Stimulated activated CD8-positive, alpha-beta memory T cell treated with anti-CD3 and anti-CD28 coated beads, Interleukin-4, amount 100 ng/mL, for 1 hour (primary cell): ENCODE measurements around the gene GRAMD2B.
"Not testable (repeated sequence)": the region's sequence is repeated elsewhere in the genome, so short reads cannot be mapped to it uniquely, and the experiment has no call there.

Source experiments
- DNase-seq, 2 donors: peaks; one replicate each; pipeline ENCODE4 v3.0.0-alpha.2; 2020; ENCODE audit warnings: low read depth in 2 of 2, low spot score in 1 of 2

GRAMD2B gene

GRCh38 chr5:126410623-126411022 is 12.6 kb upstream of the GRAMD2B start:
- no peak for DNase-seq

GRCh38 chr5:126413856-126414255 is 9.4 kb upstream of the GRAMD2B start:
- DNase-seq, result no peak

GRCh38 chr5:126414874-126415502 is 8.2 kb upstream of the GRAMD2B start:
- no peak for DNase-seq

GRCh38 chr5:126415789-126416188 is 7.4 kb upstream of the GRAMD2B start:
- no peak for DNase-seq

GRCh38 chr5:126416266-126416925 is 6.8 kb upstream of the GRAMD2B start:
- DNase-seq, result no peak

GRCh38 chr5:126417178-126417577 is 6.0 kb upstream of the GRAMD2B start:
- no peak for DNase-seq

- no peak for DNase-seq
These were observed 4.1 kb upstream of the GRAMD2B start for GRCh38 chr5:126419102-126419501.

GRCh38 chr5:126428421-126428820 is 5.2 kb downstream of the GRAMD2B start:
- no peak for DNase-seq

- no peak for DNase-seq
These were observed 7.4 kb downstream of the GRAMD2B start for GRCh38 chr5:126430631-126431030.

- no peak for DNase-seq
These were observed 10.5 kb downstream of the GRAMD2B start for GRCh38 chr5:126433701-126434100.

GRCh38 chr5:126435261-126435660 is 12.1 kb downstream of the GRAMD2B start:
- no peak for DNase-seq

GRCh38 chr5:126435714-126436113 is 12.5 kb downstream of the GRAMD2B start:
- no peak for DNase-seq

GRCh38 chr5:126437721-126438120 is 14.5 kb downstream of the GRAMD2B start:
- DNase-seq, result no peak

- DNase-seq, result no peak
These were observed 15.1 kb downstream of the GRAMD2B start for GRCh38 chr5:126438267-126438666.

- no peak for DNase-seq
These were observed 15.7 kb downstream of the GRAMD2B start for GRCh38 chr5:126438868-126439267.

GRCh38 chr5:126439724-126440123 is 16.5 kb downstream of the GRAMD2B start:
- not testable (repeated sequence) for DNase-seq

GRCh38 chr5:126441230-126441629 is 18.0 kb downstream of the GRAMD2B start:
- DNase-seq, result no peak

- DNase-seq, result no peak
These were observed 20.2 kb downstream of the GRAMD2B start for GRCh38 chr5:126443374-126443851.

GRCh38 chr5:126444137-126444536 is 20.9 kb downstream of the GRAMD2B start:
- no peak for DNase-seq

- no peak for DNase-seq
These were observed 22.4 kb downstream of the GRAMD2B start for GRCh38 chr5:126445502-126446174.

- no peak for DNase-seq
These were observed 23.5 kb downstream of the GRAMD2B start for GRCh38 chr5:126446498-126447224.

GRCh38 chr5:126448720-126449119 is 25.5 kb downstream of the GRAMD2B start:
- no peak for DNase-seq
